ENCODE data around the gene CNPY1. TPM values are rescaled to one million over a fixed set of nuclear protein-coding genes. Genes with fewer than 3 reads are reported as not detected.

Gene CNPY1
- total and polyA plus RNA-seq, 2 of the 8 experiments (the other 6 are each of a cell fraction or from before 2014, with no cell fraction given) = not detected

GRCh38 chr7:155491812-155492211 lies 54.5 kb downstream of the CNPY1 start:
- DNase-seq (ENCODE audit: low read depth in 1 of 2, low spot score in 2 of 2) (no peak), FAIRE-seq (no peak)
- Histone ChIP-seq H4K8ac (ENCODE audit: extremely low read depth, insufficient read depth, low read length) (no peak overlapping the region), H2AK5ac (ENCODE audit: low read depth, low read length) (no peak overlapping the region), H3K4ac (replicated peaks; ENCODE audit: insufficient read length, low read depth, low read length) (no peak overlapping the region), H3K79me1 (ENCODE audit: low read depth, low read length) (no peaks in the 10 kb centered on the region), H2BK15ac (ENCODE audit: low read length) (no peak overlapping the region), H3K4me1 (replicated peaks in 1 of 4; ENCODE audit: control insufficient read depth in 3 of 4, insufficient read depth in 4 of 4, low read length in 3 of 4) (peaks cover 0 to 19% (median 15%) of the 10 kb centered on the region in 4 experiments; a peak in 6 of 7 replicates), H3K23ac (ENCODE audit: insufficient read length) (no peak overlapping the region), H2BK12ac (ENCODE audit: low read depth, low read length) (0 out of 2 replicates have a peak overlapping the region, but pooled peaks have one; percentile 63), H3K27me3 (replicated peaks in 1 of 4; ENCODE audit: control insufficient read depth in 3 of 4, extremely low read depth in 1 of 4, insufficient read depth in 3 of 4, low read length in 3 of 4) (peaks cover 17 to 85% (median 72%) of the 10 kb centered on the region in 4 experiments), H3K27ac (ENCODE audit: low read depth, low read length) (no peak overlapping the region), H3K14ac (ENCODE audit: insufficient read length) (no peak overlapping the region), H4K91ac (replicated peaks; ENCODE audit: insufficient read length, low read length) (no peak overlapping the region), H3K18ac (ENCODE audit: extremely low read depth, low read length) (peak overlapping the region; percentile 38; the same call in 1 of the 2 replicates), H2AFZ (ENCODE audit: low read length) (no peak overlapping the region), H3K4me3 (ENCODE audit: extremely low read depth in 1 of 4, insufficient read depth in 2 of 4, low read depth in 3 of 4, low read length in 4 of 4) (peak overlapping the region; percentile 26 to 64 (median 42); a peak in 6 of 8 replicates), H3K9ac (replicated peaks in 1 of 4; ENCODE audit: extremely low read depth in 1 of 4, low read depth in 3 of 4, low read length in 3 of 4) (no peak overlapping the region), H4K5ac (ENCODE audit: insufficient read length, low read depth, low read length) (no peak overlapping the region), H3K79me2 (ENCODE audit: control insufficient read depth in 1 of 2, insufficient read depth in 2 of 2, low read length in 2 of 2) (no peaks in the 10 kb centered on the region), H4K20me1 (replicated peaks in 1 of 2; ENCODE audit: control insufficient read depth in 1 of 2, insufficient read depth in 2 of 2, low read length in 2 of 2) (peaks cover 0 to 3% of the 10 kb centered on the region in 2 experiments), H3K23me2 (ENCODE audit: low read depth, low read length) (peaks cover 3% of the 10 kb centered on the region; the same call in 1 of the 2 replicates), H3K9me3 (ENCODE audit: insufficient read depth in 2 of 2, low read depth in 1 of 2, low read length in 1 of 2) (no peaks in the 10 kb centered on the region; a peak in 1 of 4 replicates), H2BK5ac (ENCODE audit: low read depth, low read length) (no peak overlapping the region; the same call in 1 of the 2 replicates), H3K4me2 (ENCODE audit: insufficient read depth in 1 of 2, low read depth in 2 of 2, low read length in 2 of 2) (peak overlapping the region; percentile 66 to 74), H2BK120ac (replicated peaks; ENCODE audit: low read depth, low read length) (no peak overlapping the region), H2BK20ac (ENCODE audit: low read length) (no peak overlapping the region; the same call in 1 of the 2 replicates), H3K36me3 (ENCODE audit: control insufficient read depth in 2 of 4, insufficient read depth in 4 of 4, low read length in 3 of 4) (no peaks in the 10 kb centered on the region), H3K56ac (replicated peaks; ENCODE audit: insufficient read length, low read depth, low read length) (no peak overlapping the region)
- WGBS, 2 experiments (ENCODE audit: extremely low coverage in 1 of 2, insufficient coverage in 1 of 2, insufficient read length in 1 of 2, insufficient replicate concordance in 2 of 2, low coverage in 1 of 2, low lambda C conversion rate in 2 of 2, missing lambda C conversion rate in 1 of 2) = 55% methylated on average over 11 of the region's 11 CpGs; no CpG with 5 or more reads in 1 of the 2 experiments
- TF ChIP-seq TEAD4 (IDR thresholded peaks at IDR 0.05; ENCODE audit: low read depth, low read length) = no peak
- TF ChIP-seq TAF1 (IDR thresholded peaks at IDR 0.05; ENCODE audit: low read depth, low read length) = no peak
- peak; percentile 22 for TF ChIP-seq EZH2 (IDR thresholded peaks at IDR 0.05; ENCODE audit: low read depth, low read length, severe bottlenecking)
- CTCF ChIA-PET (ENCODE audit: partially characterized antibody) = interaction anchor here (0.6 to 1.5 kb wide), 6 partner anchors 19 to 249 kb away, joined by 3 to 4 read pairs (median 3); no protein-coding TSS in a partner anchor
- POLR2A ChIA-PET (ENCODE audit: partially characterized antibody) = interaction anchor here (0.6 kb wide), 1 partner anchor 87 kb away, joined by 4 read pairs; no protein-coding TSS in a partner anchor

All from H1 (cell line).